Peyer's patch (tissue), 4 donors: Measurements from ENCODE around the gene CC2D1B.

ENCODE experiments used
- CTCF ChIP-seq, 6 experiments: fragments of 450-650 bp in 4 of 6; fragments of 200-600 bp in 2 of 6; sonication (generic) in 1 of 6; IDR thresholded peaks; one replicate each; pipeline ENCODE4 v1.5.1; 2017 to 2019; ENCODE audit warnings: antibody characterized with exemption in 6 of 6, mild to moderate bottlenecking in 3 of 6, moderate library complexity in 1 of 6
- POLR2A ChIP-seq, 2 donors: fragments of 450-650 bp; IDR thresholded peaks; one replicate each; pipeline ENCODE4 v1.5.1; 2017; ENCODE audit warnings: antibody characterized with exemption in 2 of 2, mild to moderate bottlenecking in 2 of 2, moderate library complexity in 2 of 2

- TF ChIP-seq CTCF (IDR thresholded peaks at IDR 0.05) (no peak), POLR2A (IDR thresholded peaks at IDR 0.05) (no peak)
Observed at GRCh38 chr1:52328615-52329014, 37.4 kb downstream of the CC2D1B start.
